ENCODE data around the gene RRP36.

- TF ChIP-seq POLR2A (IDR thresholded peaks at IDR 0.05): no peak
- TF ChIP-seq, protein P1, sequence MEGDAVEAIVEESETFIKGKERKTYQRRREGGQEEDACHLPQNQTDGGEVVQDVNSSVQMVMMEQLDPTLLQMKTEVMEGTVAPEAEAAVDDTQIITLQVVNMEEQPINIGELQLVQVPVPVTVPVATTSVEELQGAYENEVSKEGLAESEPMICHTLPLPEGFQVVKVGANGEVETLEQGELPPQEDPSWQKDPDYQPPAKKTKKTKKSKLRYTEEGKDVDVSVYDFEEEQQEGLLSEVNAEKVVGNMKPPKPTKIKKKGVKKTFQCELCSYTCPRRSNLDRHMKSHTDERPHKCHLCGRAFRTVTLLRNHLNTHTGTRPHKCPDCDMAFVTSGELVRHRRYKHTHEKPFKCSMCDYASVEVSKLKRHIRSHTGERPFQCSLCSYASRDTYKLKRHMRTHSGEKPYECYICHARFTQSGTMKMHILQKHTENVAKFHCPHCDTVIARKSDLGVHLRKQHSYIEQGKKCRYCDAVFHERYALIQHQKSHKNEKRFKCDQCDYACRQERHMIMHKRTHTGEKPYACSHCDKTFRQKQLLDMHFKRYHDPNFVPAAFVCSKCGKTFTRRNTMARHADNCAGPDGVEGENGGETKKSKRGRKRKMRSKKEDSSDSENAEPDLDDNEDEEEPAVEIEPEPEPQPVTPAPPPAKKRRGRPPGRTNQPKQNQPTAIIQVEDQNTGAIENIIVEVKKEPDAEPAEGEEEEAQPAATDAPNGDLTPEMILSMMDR (IDR thresholded peaks at IDR 0.05): no peak
Observed at GRCh38 chr6:43029120-43029519, 7.7 kb downstream of the RRP36 start.

Measured in body of pancreas (tissue), 4 donors.